ENCODE data around the gene DPH2. TPM values are rescaled to one million over a fixed set of nuclear protein-coding genes. Genes with fewer than 3 reads are reported as not detected.

Gene DPH2
- total and polyA plus RNA-seq, 10 of the 15 experiments (the other 5 are each of a cell fraction or from before 2014, with no cell fraction given), result 13.1 to 82.9 (median 52.0) TPM

DNA sequence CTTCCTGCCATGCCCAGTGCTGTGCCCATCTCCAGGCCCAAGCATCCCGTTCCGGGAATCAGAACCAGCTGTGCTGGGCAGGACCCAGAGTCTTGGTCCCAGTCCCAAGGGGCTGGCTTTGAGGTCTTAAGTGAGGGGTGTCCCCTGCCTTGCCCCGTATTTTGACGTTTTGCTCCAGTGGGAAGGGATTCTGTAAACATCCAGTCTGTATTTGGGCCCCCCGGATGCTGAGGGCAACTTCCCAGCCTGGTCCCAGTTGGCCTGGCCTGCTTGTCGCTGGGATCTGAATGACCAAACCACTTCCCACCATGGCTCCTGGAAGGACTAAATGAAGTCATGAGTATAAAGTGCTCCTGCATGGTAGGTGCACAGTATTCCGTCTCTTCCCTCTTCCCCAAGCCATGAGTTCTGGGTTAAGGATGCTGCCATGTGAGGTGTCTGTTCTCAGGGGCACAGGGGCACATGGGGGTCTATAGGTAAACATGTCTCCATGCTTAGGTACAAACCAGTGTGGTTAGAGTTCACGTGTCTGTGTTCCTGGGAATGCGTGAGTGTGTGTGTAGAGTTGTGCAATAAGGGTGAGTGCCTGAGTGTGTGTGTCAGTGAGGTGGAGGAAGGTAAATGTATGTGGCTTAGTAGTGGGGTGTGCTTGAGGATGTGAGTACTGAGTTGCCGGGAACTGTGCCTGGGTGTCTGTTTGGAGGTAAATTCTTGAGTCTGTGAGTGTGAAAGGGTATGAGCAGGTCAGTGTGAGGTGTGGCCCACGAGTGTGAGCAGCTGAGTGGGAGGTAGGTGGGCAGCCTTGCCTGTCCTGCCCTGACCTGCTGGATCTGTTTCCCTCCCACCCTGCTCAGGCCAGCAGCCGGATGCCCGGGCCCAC lies 10.7 kb downstream of the DPH2 start:
- TF ChIP-seq NR2C1 (IDR thresholded peaks at IDR 0.05) (no peak), ZNF274 (IDR thresholded peaks at IDR 0.05; ENCODE audit: insufficient read depth, insufficient read length) (no peak), ETV6 (conservative IDR thresholded peaks at IDR 0.05 in 1 of 2, IDR thresholded peaks at IDR 0.05 in 1 of 2; ENCODE audit: borderline replicate concordance in 1 of 2, low read depth in 1 of 2) (no peak), TBL1XR1 (IDR thresholded peaks at IDR 0.05; ENCODE audit: low read depth, low read length) (no peak), HDGF (IDR thresholded peaks at IDR 0.05) (0 out of 2 replicates have a peak, but pooled peaks have one; percentile 66), NFYB (IDR thresholded peaks at IDR 0.05; ENCODE audit: insufficient read depth, low read depth, low read length) (no peak)
- TF ChIP-seq, protein P1, sequence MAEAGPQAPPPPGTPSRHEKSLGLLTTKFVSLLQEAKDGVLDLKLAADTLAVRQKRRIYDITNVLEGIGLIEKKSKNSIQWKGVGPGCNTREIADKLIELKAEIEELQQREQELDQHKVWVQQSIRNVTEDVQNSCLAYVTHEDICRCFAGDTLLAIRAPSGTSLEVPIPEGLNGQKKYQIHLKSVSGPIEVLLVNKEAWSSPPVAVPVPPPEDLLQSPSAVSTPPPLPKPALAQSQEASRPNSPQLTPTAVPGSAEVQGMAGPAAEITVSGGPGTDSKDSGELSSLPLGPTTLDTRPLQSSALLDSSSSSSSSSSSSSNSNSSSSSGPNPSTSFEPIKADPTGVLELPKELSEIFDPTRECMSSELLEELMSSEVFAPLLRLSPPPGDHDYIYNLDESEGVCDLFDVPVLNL (IDR thresholded peaks at IDR 0.05; ENCODE audit: low read depth, low read length), result no peak
- no TSS peak for BruUV-seq (replicated peaks)
- 80% methylated on average over 13 of the region's 13 CpGs for WGBS (ENCODE audit: insufficient coverage, insufficient replicate concordance, low lambda C conversion rate, missing lambda C conversion rate)
- peaks cover 37% of the 10 kb centered on the region for H3K79me2 ChIP-seq (ENCODE audit: control insufficient read depth, insufficient read depth, low read length)
- CTCF ChIA-PET, result no interaction called here
- ATAC-seq, result peak; percentile 19
- no peaks in the 10 kb centered on the region for H3K27me3 ChIP-seq (replicated peaks in 1 of 2; ENCODE audit: control insufficient read depth in 2 of 2, insufficient read depth in 2 of 2, low read length in 1 of 2)
- peak overlapping the region; percentile 72 for H3K9ac ChIP-seq (ENCODE audit: control insufficient read depth, insufficient read depth, low read length)
- FAIRE-seq, result peak; percentile 49
- H3K4me2 ChIP-seq (ENCODE audit: control insufficient read depth, insufficient read depth), result peak overlapping the region; percentile 96
- in situ Hi-C loops (cut with MboI), result no loop called here
- no peaks in the 10 kb centered on the region for H4K20me1 ChIP-seq (ENCODE audit: control insufficient read depth, insufficient read depth)
- H3K27ac ChIP-seq (ENCODE audit: control insufficient read depth, insufficient read depth), result no peak overlapping the region; the same call in 1 of the 2 replicates
- H3K4me1 ChIP-seq (ENCODE audit: control insufficient read depth, insufficient read depth, low read length), result peaks cover 22% of the 10 kb centered on the region
- no peak for DNase-seq (ENCODE audit: low read depth, low spot score)
- H2AFZ ChIP-seq (ENCODE audit: control insufficient read depth, low read depth, low read length), result peak overlapping the region; percentile 29; the same call in 1 of the 2 replicates
- SMC1A ChIA-PET (ENCODE audit: uncharacterized antibody, unreplicated experiment), result no interaction called here
- peaks cover 4 to 7% of the 10 kb centered on the region in 2 experiments for H3K36me3 ChIP-seq (ENCODE audit: control insufficient read depth in 2 of 2, insufficient read depth in 2 of 2, low read length in 1 of 2)
- RAD21 ChIA-PET (ENCODE audit: unreplicated experiment), result interaction anchor here (0.7 kb wide), 1 partner anchor 217 kb away, joined by 3 read pairs; no protein-coding TSS in a partner anchor
- peak overlapping the region; percentile 74 for H3K4me3 ChIP-seq
- intact Hi-C loops (cut with micrococcal nuclease; ENCODE audit: unreplicated experiment), result no loop called here
- H3K9me3 ChIP-seq (replicated peaks; ENCODE audit: control insufficient read depth, insufficient read depth, low read length), result no peaks in the 10 kb centered on the region
- POLR2A ChIA-PET, result interaction anchor here (0.6 to 0.9 kb wide), 2 partner anchors 13 to 17 kb away, joined by 3 to 5 read pairs; no protein-coding TSS in a partner anchor

All from GM12878 (cell line).